HG02588 (cell line): ENCODE data around the gene PABPN1L.

Source experiments
- ATAC-seq: cut with Tn5 transposase; IDR thresholded peaks from one replicate; pipeline ENCODE4 v1.9.1; 2021; ENCODE audit warnings: mild to moderate bottlenecking, moderate library complexity; ENCODE audit not compliant: unreplicated experiment

Gene PABPN1L, protein sequence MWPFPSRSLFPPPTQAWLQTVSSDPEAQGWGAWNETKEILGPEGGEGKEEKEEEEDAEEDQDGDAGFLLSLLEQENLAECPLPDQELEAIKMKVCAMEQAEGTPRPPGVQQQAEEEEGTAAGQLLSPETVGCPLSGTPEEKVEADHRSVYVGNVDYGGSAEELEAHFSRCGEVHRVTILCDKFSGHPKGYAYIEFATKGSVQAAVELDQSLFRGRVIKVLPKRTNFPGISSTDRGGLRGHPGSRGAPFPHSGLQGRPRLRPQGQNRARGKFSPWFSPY

DNA sequence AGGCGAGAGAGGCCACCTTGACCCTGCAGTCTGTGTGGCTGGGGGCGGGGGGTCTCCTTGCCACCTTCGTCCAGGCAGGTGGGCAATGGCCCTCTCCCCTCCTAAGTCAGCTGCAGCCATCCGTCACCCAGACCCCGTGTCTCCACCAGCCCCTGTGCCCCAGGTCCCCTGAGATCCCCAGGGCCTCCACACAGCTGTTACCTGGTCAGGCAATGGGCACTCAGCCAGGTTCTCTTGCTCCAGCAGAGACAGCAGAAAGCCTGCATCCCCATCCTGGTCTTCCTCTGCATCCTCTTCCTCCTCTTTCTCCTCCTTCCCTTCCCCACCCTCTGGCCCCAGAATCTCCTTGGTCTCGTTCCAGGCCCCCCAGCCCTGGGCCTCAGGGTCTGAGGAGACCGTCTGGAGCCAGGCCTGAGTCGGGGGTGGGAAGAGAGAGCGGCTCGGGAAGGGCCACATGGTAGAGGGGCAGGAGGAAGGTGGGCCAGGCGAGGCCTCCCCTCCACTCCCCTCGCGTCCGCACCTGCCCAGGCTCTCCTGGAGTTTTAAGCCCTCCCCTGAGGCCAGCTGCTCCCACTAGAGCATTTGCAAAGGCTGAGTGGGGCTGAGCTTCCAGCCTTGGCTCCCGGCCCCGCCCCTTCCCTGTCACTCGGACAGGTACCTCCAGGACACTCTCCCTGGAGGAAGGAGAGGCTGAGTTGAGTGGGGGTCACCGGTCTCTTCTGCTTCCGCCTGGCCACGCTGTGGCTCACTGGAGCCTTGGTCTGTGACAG is at the start of gene PABPN1L:
PABPN1L (minus strand) TSS at position 510 of the 770 bp plus-strand sequence; CDS start at position 456, 54 bp downstream.
- no peak for ATAC-seq

DNA sequence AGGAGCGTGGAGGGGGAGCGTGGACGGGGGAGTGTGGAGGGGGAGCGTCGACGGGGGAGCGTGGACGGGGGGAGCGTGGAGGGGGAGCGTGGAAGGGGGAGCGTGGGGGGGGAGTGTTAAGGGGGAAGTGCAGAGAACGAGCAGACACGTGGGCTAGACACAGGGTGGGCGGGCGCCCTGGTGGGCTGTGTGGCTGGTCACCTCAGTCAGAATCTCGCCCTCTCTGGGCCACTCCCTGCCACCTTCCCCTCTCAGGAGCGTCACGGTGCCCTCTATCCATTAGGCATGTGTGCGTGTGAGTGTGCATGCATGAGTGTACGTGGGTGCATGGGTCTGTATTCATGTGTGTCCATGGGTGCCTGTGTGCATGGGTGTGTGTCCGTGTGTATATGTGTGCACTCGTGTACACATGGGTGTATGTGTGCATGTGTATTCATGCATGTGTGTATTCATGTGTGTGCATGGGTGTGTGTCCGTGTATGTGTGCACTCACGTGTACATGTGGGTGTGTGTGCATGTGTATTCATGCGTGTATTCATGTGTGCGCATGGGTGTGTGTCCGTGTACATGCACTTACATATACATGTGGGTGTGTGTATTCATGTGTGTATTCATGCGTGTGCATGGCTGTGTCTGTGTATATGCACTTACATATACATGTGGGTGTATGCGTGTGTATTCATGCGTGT is 49.3 kb upstream of the PABPN1L start:
- ATAC-seq = no peak

DNA sequence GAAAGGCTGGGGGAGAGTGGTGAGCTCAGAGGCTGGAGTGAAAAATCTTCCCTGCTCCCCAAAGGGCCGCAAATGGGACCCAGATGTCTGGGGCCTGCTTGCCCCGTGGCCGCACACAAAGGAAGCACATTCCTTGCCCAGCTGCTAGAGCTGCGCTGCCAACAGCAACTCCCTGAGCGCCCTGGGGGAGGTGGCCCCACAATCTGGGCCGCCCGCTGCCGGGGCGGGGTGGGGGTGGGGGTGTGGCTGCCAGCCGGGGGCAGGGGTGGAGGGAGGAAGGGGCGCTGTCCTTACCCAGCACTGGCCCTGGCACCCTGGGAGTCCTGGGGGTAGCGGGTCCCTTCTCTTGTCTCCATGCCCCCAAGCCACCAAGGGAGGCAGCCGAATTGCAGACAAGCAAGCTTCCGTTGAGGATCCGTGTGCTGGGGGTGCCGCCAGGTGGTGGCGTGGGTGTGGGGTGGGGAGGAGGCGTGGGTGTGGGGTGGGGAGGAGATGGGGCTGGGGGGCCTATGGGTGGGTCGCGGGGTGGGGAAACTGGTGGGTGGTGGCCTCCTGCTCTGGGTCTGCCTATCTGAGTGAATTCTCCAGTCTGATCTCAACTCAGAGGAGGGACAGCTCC is 48.4 kb upstream of the PABPN1L start:
- ATAC-seq = no peak

DNA sequence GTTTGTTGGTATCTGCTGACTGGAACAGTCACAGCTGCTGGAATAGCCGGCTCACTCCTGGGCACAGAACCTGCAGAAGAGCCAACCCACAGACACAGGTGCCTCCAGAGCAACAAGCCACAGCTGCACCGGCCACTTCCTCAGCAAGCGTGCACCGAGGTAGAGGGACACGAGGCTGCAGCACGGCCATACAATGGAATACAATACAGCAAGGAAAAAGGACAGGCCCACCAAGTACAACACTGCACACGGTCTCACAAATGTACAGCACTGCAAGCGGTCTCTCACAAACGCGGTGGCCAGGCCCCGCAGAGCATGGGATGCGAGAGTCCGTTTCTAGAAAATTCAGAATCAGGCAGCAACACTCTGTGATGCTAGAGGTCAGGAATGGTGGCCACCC is 47.4 kb upstream of the PABPN1L start:
- ATAC-seq = no peak

DNA sequence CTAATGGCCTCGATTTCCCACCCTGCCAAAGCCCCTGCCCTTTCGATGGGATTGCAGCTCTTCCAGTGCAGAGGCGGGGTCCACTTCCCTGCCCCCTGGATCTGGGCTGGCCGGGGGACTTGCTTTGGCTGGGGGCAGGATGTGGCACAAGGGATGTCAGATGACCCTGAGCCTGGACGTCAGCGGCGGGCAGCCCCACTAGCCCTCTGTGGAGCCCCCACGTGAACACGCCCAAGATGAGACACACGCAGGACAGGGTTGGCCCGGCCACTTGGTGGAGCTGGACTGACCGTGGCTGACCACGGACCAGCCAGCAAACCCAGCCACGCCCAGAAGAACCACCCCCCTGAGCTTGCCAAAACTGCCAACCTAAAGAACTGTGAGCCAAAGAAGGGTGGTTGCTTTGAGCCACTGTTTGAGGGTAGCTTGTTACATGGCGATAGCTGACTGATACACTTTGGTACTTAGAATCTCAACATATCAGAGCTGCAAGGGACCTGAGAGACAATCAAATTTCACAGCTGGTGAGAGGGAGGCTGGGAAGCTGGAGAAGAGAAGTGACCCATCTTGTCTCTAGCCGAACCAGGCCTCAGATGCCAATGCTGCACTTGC is 46.6 kb upstream of the PABPN1L start:
- ATAC-seq = no peak

GRCh38 chr16:88912556-88912955 is 46.1 kb upstream of the PABPN1L start:
- ATAC-seq = no peak

- ATAC-seq = no peak
These were observed 45.5 kb upstream of the PABPN1L start for GRCh38 chr16:88911946-88912310.

DNA sequence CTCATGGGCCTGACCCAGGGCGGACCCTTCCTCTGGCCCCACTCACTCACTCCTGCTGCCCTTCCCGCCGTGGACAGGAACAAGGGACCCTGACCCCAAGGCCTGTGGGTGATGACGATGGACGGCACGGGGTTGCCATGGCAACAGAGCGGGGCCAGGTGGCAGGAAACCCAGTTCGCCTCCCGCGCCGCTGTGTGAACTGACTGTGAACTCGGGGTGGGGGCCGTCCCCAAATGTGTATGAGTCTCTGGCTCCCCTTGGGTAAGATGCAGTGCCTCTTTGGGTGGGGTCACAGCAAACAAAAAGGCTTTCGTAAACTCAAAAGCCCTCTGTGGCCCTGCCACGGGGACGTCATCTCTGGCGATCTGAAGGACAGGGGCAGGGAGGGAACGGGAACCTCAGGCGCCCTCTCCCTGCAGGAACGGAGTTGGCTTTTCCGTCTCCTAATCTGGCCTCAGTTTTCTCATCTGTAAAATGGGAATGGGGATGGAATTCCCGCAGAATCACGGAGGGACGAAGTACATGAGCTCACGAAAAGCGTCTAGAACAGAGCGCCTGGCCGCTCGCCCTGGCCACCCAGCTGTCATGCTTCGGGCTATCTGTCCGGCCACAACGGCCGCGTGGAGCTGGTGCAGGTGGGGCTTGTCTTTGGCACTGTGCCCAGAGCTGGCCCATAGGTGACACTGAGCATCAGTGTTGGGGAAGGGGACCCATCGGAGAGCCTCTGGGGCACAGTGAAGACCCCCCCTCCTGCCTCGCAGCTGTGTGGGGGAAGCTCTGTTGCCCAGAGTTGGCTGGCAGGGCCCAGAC is 44.9 kb upstream of the PABPN1L start:
- no peak for ATAC-seq

DNA sequence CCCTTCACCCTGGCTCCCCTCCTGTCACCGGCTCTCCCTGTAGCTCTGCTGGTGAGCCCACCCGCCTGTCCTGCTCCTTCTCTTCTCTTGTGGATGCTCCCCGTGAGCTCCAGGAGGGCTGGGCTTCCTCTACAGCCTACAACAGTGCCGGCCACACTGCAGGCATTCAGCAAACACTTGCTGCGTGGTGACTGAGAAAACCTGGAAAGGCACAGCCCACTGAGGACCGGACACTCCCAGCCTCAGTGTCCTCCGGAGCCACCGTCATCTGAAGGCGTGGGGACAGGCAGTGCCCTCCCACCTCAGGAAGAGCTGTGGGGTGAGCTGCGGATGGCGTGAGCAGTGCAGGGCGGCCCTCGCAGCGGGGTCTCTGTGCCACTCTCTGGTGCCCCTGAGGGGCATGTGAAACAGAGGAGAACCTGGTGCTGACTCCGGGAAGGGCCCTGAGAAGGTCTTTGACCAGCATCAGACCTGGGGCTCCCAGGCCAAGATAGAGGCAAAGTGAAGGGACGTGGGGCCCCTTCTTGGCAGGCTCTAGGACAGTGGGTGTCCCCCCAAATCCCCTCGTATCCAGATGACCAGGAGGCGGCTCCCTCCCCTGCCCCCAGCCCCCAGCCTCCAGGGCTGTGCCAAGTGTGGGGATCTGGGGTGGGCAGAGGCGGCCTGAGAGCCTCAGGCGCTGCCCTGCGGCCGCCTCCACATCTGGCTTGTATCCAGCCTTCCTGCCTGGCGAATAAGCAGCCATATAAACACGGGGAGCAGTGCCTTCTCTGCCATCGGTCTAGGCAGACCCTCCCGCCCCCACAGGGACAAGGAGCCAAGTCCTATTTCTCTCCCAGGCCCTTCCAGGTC is 44.0 kb upstream of the PABPN1L start:
- no peak for ATAC-seq

- ATAC-seq = no peak
These were observed 43.2 kb upstream of the PABPN1L start for GRCh38 chr16:88909431-88910210.

DNA sequence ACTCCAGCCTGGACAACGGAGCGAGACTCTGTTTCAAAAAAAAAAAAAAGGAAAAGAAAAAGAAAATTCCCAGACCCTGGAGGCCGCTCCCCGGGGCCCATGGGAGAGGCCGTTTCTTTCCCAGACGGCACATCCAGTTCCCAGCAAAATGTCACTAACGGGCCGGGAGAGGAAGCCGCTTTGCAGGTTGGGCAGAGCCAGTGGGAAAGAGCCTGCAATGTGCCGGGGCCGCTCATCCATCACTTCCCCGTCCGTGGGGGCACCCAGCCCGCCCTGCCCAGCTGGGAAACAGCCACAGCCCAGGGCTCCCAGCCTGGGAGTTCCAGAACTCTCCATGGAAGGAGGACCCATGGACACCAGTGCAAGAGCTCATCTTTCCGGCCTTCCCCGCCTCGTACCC is 41.8 kb upstream of the PABPN1L start:
- ATAC-seq = no peak

DNA sequence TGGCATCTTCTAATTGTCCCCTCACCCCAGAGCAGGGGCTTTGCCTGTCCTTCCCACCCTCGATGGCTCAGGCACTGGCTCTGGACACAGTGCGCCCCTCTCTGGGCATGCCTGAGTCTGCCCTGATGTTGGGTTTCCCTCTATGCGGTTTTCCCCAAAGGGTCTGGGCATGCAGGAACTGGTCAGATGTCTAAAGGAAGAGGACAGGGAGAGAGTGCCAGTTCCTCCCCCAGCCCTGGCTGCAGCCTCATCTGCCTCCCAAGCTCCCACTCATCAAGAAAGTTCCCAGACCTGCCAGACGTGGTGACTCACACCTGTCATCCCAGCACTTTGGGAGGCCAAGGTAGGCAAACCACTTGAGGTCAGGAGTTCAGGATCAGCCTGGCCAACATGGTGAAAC is 41.3 kb upstream of the PABPN1L start:
- ATAC-seq = no peak

DNA sequence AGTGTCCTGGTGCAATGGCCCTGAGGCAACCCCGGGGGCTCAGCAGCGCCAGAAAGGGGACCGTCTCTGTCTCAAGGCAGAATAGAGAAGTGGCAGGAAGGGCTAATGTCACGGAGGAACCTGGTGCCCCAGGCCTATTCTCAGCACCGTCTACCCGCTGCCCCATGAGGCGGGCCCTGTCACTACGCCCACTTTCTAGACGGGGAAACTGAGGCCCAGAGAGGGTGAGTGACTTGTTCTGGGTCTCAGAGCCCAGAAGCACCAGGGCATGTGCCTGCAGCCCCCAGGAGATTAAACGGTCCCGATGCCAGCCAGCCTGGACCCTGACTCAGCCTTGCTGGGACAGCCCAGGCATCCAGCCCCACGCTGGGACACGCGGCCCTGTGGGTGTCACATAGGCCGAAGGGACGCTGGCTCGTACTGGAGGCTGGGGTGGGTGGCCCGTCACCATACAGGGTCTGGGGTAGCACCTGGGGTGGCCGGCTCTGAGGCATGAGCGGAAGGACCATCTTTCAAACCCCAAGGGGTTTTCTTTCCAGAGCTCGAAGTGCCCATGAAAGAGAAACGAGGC is 40.2 kb upstream of the PABPN1L start:
- no peak for ATAC-seq

DNA sequence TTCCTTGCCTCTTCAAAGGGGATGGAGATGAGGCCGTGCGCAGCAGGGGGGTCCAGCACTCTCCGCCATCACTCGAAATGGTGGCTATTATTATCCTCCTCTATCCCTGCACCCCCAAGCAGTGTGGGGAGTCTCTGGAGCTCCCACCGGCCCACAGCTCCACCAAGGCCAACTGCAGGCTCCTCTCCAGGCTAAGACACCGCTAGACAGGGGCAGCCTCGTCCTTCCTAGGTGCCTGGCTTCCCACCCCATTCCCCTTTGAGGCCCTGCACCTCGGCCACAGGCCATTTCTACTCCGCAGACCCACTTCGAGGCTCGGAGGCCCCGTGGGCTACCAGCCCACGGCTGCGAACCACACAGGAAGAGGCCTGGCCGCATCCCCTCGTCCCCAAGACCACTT is 39.6 kb upstream of the PABPN1L start:
- ATAC-seq = no peak

DNA sequence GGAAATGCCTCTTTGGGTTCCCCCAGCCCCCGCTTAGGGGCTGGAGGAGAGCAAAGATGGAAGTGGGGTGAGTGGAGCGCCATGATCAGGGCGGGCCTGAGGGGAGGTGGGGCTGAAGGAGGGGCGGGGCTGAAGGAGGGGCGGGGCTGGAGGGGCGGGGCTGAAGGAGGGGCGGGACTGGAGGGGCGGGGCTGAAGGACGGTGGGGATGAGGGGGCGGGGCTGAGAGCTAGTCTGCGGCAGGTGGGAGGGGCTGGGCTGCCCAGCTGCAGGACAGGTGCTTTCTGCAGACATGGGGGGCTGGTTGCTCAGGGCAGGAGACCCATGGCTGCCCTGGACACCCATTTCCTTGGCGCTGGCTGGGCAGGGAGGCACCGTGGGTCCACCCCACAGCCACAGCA is 39.1 kb upstream of the PABPN1L start:
- no peak for ATAC-seq

GRCh38 chr16:88904676-88905365 is 38.4 kb upstream of the PABPN1L start:
- ATAC-seq = no peak

DNA sequence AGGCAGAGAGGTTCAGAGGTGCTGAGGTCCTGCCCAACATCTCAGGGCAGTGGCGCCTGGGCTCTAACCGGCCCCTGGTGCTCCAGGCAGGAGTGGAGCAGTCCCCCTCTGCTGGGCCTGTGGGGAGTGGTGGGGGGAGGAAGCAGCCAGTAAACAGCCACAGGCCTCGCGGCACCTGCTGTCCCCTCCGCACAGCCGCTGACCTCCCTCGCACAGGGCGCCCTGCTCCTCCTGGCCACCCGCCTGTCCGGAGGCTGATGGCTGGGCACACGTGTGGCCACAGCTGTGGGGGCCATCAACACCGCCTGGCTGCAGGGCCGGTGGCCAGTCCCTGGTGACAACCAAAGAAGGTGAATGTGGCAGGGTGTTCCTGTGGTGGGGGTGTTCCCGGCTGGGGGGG is 36.8 kb upstream of the PABPN1L start:
- ATAC-seq = no peak

- no peak for ATAC-seq
These were observed 36.3 kb upstream of the PABPN1L start for GRCh38 chr16:88902744-88903143.
